Esophagus muscularis mucosa (tissue), 4 donors: ENCODE measurements around the gene CCDC184. TPM values are rescaled to one million over a fixed set of nuclear protein-coding genes. Genes with fewer than 3 reads are reported as not detected.
A peak's percentile ranks its signal among the peaks of the same experiment; 100 is the strongest.

ENCODE experiments used
- DNase-seq: peaks from one replicate; pipeline ENCODE4 v3.0.0-alpha.2; 2017; ENCODE audit errors: extremely low spot score
- H3K27ac ChIP-seq, 4 donors: fragments of 200-600 bp; sonication (generic); replicated peaks in 1 of 4; 1 replicate in 3 of 4; 2 replicates in 1 of 4; pipeline ENCODE4 v1.5.1; 2016 to 2019; ENCODE audit warnings: mild to moderate bottlenecking in 1 of 4
- H3K27me3 ChIP-seq, 4 donors: fragments of 200-600 bp; sonication (generic); one replicate each; pipeline versions ENCODE4 v1.5.1 to v1.6.0; 2016 to 2019
- H3K36me3 ChIP-seq, 4 donors: fragments of 200-600 bp; sonication (generic); one replicate each; pipeline ENCODE4 v1.5.1; 2016 to 2019
- H3K4me1 ChIP-seq, 4 donors: fragments of 200-600 bp; sonication (generic); one replicate each; pipeline ENCODE4 v1.5.1; 2016 to 2019
- H3K4me3 ChIP-seq, 4 donors: fragments of 200-600 bp; sonication (generic); 1 replicate in 2 of 4; 2 replicates in 2 of 4; pipeline ENCODE4 v1.5.1; 2016 to 2019; ENCODE audit warnings: mild to moderate bottlenecking in 4 of 4, moderate library complexity in 1 of 4
- H3K9me3 ChIP-seq, 4 donors: fragments of 200-600 bp; sonication (generic); 1 replicate in 3 of 4; 2 replicates in 1 of 4; pipeline ENCODE4 v1.5.1; 2016 to 2019
- CTCF ChIP-seq, 3 experiments: fragments of 200-600 bp in 2 of 3; fragments of 450-650 bp in 1 of 3; sonication (generic) in 2 of 3; IDR thresholded peaks; one replicate each; pipeline ENCODE4 v1.5.1; 2017 to 2019; ENCODE audit warnings: antibody characterized with exemption in 3 of 3, mild to moderate bottlenecking in 2 of 3, moderate library complexity in 1 of 3
- EP300 ChIP-seq: sonication (generic); formaldehyde crosslinking; IDR thresholded peaks from one replicate; pipeline ENCODE4 v1.6.1; 2017; ENCODE audit warnings: antibody characterized with exemption
- POLR2A ChIP-seq: fragments of 450-650 bp; IDR thresholded peaks from one replicate; pipeline ENCODE4 v1.6.1; 2017; ENCODE audit warnings: antibody characterized with exemption, moderate library complexity, mild to moderate bottlenecking, low read depth
- POLR2AphosphoS5 ChIP-seq, 2 donors: sonication (generic); formaldehyde crosslinking; IDR thresholded peaks; one replicate each; pipeline ENCODE4 v1.6.1; 2017; ENCODE audit warnings: antibody characterized with exemption in 2 of 2
- WGBS: methylation state at CpG from one replicate; pipeline ENCODE4 v1.1.5; 2018; 5-methylcytosine and 5-hydroxymethylcytosine counted together
- intact Hi-C: fragments of 100-400 bp; cut with DNase I; formaldehyde crosslinking; loops from one replicate; pipeline ENCODE4 v1.15.1; 2023
- total RNA-seq, 4 donors: library from RNA; depleted of rRNA; stranded (reverse); fragments of >200 nt; gene quantifications; one replicate each; pipeline versions ENCODE4 v1.1.0 to v1.2.1, GENCODE V29; 2016

CCDC184 gene
- total RNA-seq, 4 donors from 2014 or later: 0.66 to 2.5 (median 1.7) TPM

- TF ChIP-seq CTCF (IDR thresholded peaks at IDR 0.05) (no peak), EP300 (no peak), POLR2AphosphoS5 (IDR thresholded peaks at IDR 0.05) (no peak), POLR2A (no peak)
- no peaks in the 10 kb centered on the region for H3K27me3 ChIP-seq
- intact Hi-C loops: no loop called here
- no peaks in the 10 kb centered on the region for H3K36me3 ChIP-seq
- 60% methylated on average over 10 of the region's 10 CpGs for WGBS
- H3K4me3 ChIP-seq: peak overlapping the region; percentile 71 to 81 (median 76)
- H3K4me1 ChIP-seq: peaks cover 19 to 25% (median 23%) of the 10 kb centered on the region in 4 donors
- peak overlapping the region; percentile 91 to 97 (median 95) for H3K27ac ChIP-seq
- DNase-seq: no peak
- peaks cover 0 to 20% (median 7%) of the 10 kb centered on the region in 4 donors for H3K9me3 ChIP-seq
Observed at GRCh38 chr12:48198985-48199384, 15.5 kb downstream of the CCDC184 start.

- H3K27me3 ChIP-seq: no peaks in the 10 kb centered on the region
- no peak for TF ChIP-seq POLR2AphosphoS5 (IDR thresholded peaks at IDR 0.05)
- no peak for TF ChIP-seq CTCF (IDR thresholded peaks at IDR 0.05)
- H3K9me3 ChIP-seq: peaks cover 0 to 29% (median 11%) of the 10 kb centered on the region in 4 donors
- intact Hi-C loops: loop anchor here (5.0 kb wide), 1 partner anchor 148 kb away; no protein-coding TSS in a partner anchor
- H3K36me3 ChIP-seq: peaks cover 0 to 5% (median 0%) of the 10 kb centered on the region in 4 donors
- H3K4me3 ChIP-seq: no peak overlapping the region
- WGBS: 36% methylated on average over 3 of the region's 3 CpGs
- DNase-seq: peak; percentile 86
- H3K27ac ChIP-seq: peak overlapping the region; percentile 91 to 97 (median 95)
- peaks cover 19 to 25% (median 23%) of the 10 kb centered on the region in 4 donors for H3K4me1 ChIP-seq
Observed at GRCh38 chr12:48199774-48200221, 16.4 kb downstream of the CCDC184 start.

- H3K36me3 ChIP-seq: peaks cover 0 to 15% (median 0%) of the 10 kb centered on the region in 4 donors
- peak; percentile 70 for DNase-seq
- H3K4me3 ChIP-seq: no peak overlapping the region
- 81% methylated on average over 3 of the region's 3 CpGs for WGBS
- TF ChIP-seq POLR2A (no peak), EP300 (no peak), CTCF (IDR thresholded peaks at IDR 0.05) (no peak), POLR2AphosphoS5 (IDR thresholded peaks at IDR 0.05) (no peak)
- no peaks in the 10 kb centered on the region for H3K27me3 ChIP-seq
- peaks cover 0 to 39% (median 17%) of the 10 kb centered on the region in 4 donors for H3K9me3 ChIP-seq
- H3K4me1 ChIP-seq: peaks cover 19 to 25% (median 23%) of the 10 kb centered on the region in 4 donors
- no peak overlapping the region for H3K27ac ChIP-seq
- intact Hi-C loops: loop anchor here (5.0 kb wide), 1 partner anchor 146 kb away; no protein-coding TSS in a partner anchor
Observed at GRCh38 chr12:48201091-48201490, 17.6 kb downstream of the CCDC184 start.

GRCh38 chr12:48201516-48201915, 18.1 kb downstream of the CCDC184 start:
- H3K4me1 ChIP-seq: peaks cover 19 to 25% (median 23%) of the 10 kb centered on the region in 4 donors
- DNase-seq: peak; percentile 68
- TF ChIP-seq EP300 (no peak), POLR2AphosphoS5 (IDR thresholded peaks at IDR 0.05) (no peak)
- intact Hi-C loops: loop anchor here (5.0 kb wide), 1 partner anchor 146 kb away; no protein-coding TSS in a partner anchor
- H3K9me3 ChIP-seq: peaks cover 0 to 42% (median 21%) of the 10 kb centered on the region in 4 donors
- H3K27me3 ChIP-seq: no peaks in the 10 kb centered on the region
- H3K36me3 ChIP-seq: peaks cover 0 to 15% (median 0%) of the 10 kb centered on the region in 4 donors
- WGBS: 95% methylated on average over 3 of the region's 3 CpGs
- H3K27ac ChIP-seq: no peak overlapping the region
- no peak overlapping the region for H3K4me3 ChIP-seq

- Histone ChIP-seq H3K9me3 (peaks cover 0 to 55% (median 32%) of the 10 kb centered on the region in 4 donors), H3K4me1 (peaks cover 10 to 18% (median 16%) of the 10 kb centered on the region in 4 donors), H3K4me3 (no peak overlapping the region), H3K27ac (no peak overlapping the region), H3K27me3 (no peaks in the 10 kb centered on the region), H3K36me3 (peaks cover 0 to 15% (median 0%) of the 10 kb centered on the region in 4 donors)
- no peak for TF ChIP-seq POLR2A
- no peak for TF ChIP-seq POLR2AphosphoS5 (IDR thresholded peaks at IDR 0.05)
- no peak for TF ChIP-seq CTCF (IDR thresholded peaks at IDR 0.05)
- no peak for TF ChIP-seq EP300
- DNase-seq: peak; percentile 82
- intact Hi-C loops: loop anchor here (5.0 kb wide), 1 partner anchor 145 kb away; no protein-coding TSS in a partner anchor
- WGBS: 90% methylated on average over 8 of the region's 8 CpGs
Observed at GRCh38 chr12:48202766-48203165, 19.3 kb downstream of the CCDC184 start.
